SK-N-MC (cell line): ENCODE measurements around the gene GGTLC2.

Experiments
- EZH2 ChIP-seq: fragments of 200-600 bp; sonication (generic); IDR thresholded peaks from one replicate; pipeline ENCODE4 v1.6.1; 2017; ENCODE audit warnings: antibody characterized with exemption
- FOXP2 ChIP-seq: optimal IDR thresholded peaks from 2 replicates; pipeline ENCODE3; 2011; ENCODE audit warnings: mild to moderate bottlenecking, moderate library complexity; ENCODE audit not compliant: insufficient read depth; ENCODE audit errors: extremely low read length, control extremely low read depth
- POLR2AphosphoS5 ChIP-seq: IDR thresholded peaks from 2 replicates; pipeline ENCODE4 v1.6.1; 2012; ENCODE audit warnings: mild to moderate bottlenecking, low read depth, low read length, borderline replicate concordance

DNA sequence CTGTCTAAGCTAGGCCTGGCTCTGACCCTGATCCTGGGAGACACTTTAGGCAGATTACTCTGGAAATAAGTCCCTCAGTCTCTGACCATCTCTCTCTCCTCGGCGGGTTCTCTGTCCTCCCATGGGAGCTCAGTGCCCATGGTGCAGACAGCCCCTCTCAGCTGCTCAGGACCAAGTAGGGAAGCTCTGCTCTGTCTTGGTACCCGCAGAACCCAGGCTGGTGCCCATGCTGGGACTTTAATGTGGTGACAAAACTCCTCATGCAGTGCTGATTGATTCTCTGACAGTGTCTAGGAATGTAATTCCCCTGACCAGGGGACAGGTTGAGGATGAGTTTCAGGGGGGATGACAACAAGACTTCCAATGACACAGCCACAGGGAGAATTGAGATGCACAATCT is 30.3 kb upstream of the GGTLC2 start:
- TF ChIP-seq EZH2 (no peak), POLR2AphosphoS5 (no peak), FOXP2 (no peak)
